H1 (cell line): ENCODE measurements around the gene PKN1. TPM values are rescaled to one million over a fixed set of nuclear protein-coding genes. Genes with fewer than 3 reads are reported as not detected.
A peak's percentile ranks its signal among the peaks of the same experiment; 100 is the strongest.

Source experiments
- CTCF ChIA-PET: fragments of 300-600 bp; sonication (Branson Sonifier 250); formaldehyde crosslinking; loops from one replicate; lab custom pipeline; 2021; ENCODE audit not compliant: partially characterized antibody; lab: Charles Lee
- POLR2A ChIA-PET: fragments of 300-600 bp; sonication (Branson Sonifier 250); formaldehyde crosslinking; loops from one replicate; lab custom pipeline; 2021; ENCODE audit warnings: inconsistent platforms; ENCODE audit not compliant: partially characterized antibody; lab: Charles Lee
- DNase-seq, 2 experiments: peaks; one replicate each; pipeline versions ENCODE4 v3.0.0 to v3.0.0-alpha.2; 2010 to 2022; ENCODE audit warnings: low spot score in 2 of 2, low read depth in 1 of 2, mixed read lengths in 1 of 2
- FAIRE-seq: peaks from 2 replicates; lab custom pipeline; 2011; peaks lifted over from hg19 to GRCh38; lab: Jason Lieb, UNC
- H2AFZ ChIP-seq: 2 replicates; pipeline ENCODE4 v1.8.1; 2012; ENCODE audit warnings: low read length, inconsistent platforms
- H2AK5ac ChIP-seq: 2 replicates; pipeline ENCODE4 v1.6.1; 2013; ENCODE audit warnings: low read depth, low read length
- H2BK120ac ChIP-seq: replicated peaks from 2 replicates; pipeline ENCODE3; 2013; ENCODE audit warnings: low read depth, low read length, inconsistent platforms
- H2BK12ac ChIP-seq: 2 replicates; pipeline ENCODE4 v1.6.1; 2013; ENCODE audit warnings: low read depth, low read length
- H2BK15ac ChIP-seq: 2 replicates; pipeline ENCODE4 v1.6.1; 2013; ENCODE audit warnings: low read length
- H2BK20ac ChIP-seq: 2 replicates; pipeline ENCODE4 v1.6.1; 2013; ENCODE audit warnings: low read length
- H2BK5ac ChIP-seq: 2 replicates; pipeline ENCODE4 v1.6.1; 2013; ENCODE audit warnings: low read depth, low read length
- H3K14ac ChIP-seq: 2 replicates; pipeline ENCODE4 v1.6.1; 2013; ENCODE audit warnings: inconsistent platforms; ENCODE audit not compliant: insufficient read length
- H3K18ac ChIP-seq: 2 replicates; pipeline ENCODE4 v1.6.1; 2013; ENCODE audit warnings: low read length; ENCODE audit errors: extremely low read depth
- H3K23ac ChIP-seq: 2 replicates; pipeline ENCODE4 v1.6.1; 2013; ENCODE audit warnings: inconsistent platforms; ENCODE audit not compliant: insufficient read length
- H3K23me2 ChIP-seq: 2 replicates; pipeline ENCODE4 v1.6.1; 2013; ENCODE audit warnings: low read depth, low read length
- H3K27ac ChIP-seq: 2 replicates; pipeline ENCODE4 v1.6.1; 2011; ENCODE audit warnings: low read depth, low read length, inconsistent platforms
- H3K27me3 ChIP-seq, 4 experiments: replicated peaks in 1 of 4; 1 replicate in 1 of 4; 2 replicates in 3 of 4; pipeline versions ENCODE4 v1.6.1 to v1.8.1; 2011 to 2013; ENCODE audit warnings: low read length in 3 of 4, mild to moderate bottlenecking in 3 of 4, inconsistent platforms in 2 of 4, mixed read lengths in 2 of 4, moderate library complexity in 1 of 4; ENCODE audit not compliant: control insufficient read depth in 3 of 4, insufficient read depth in 3 of 4; ENCODE audit errors: extremely low read depth in 1 of 4
- H3K36me3 ChIP-seq, 4 experiments: 2 replicates each; pipeline versions ENCODE4 v1.6.1 to v1.8.1; 2011 to 2013; ENCODE audit warnings: mild to moderate bottlenecking in 4 of 4, low read length in 3 of 4, moderate library complexity in 2 of 4, control low read depth in 1 of 4, inconsistent platforms in 1 of 4; ENCODE audit not compliant: insufficient read depth in 4 of 4, control insufficient read depth in 2 of 4
- H3K4ac ChIP-seq: replicated peaks from 2 replicates; pipeline ENCODE3; 2013; ENCODE audit warnings: low read length, low read depth, mixed read lengths, inconsistent platforms; ENCODE audit not compliant: insufficient read length
- H3K4me1 ChIP-seq, 4 experiments: replicated peaks in 1 of 4; 1 replicate in 1 of 4; 2 replicates in 3 of 4; pipeline versions ENCODE4 v1.6.1 to v1.8.1; 2011 to 2013; ENCODE audit warnings: low read length in 3 of 4, inconsistent platforms in 2 of 4, mixed read lengths in 1 of 4; ENCODE audit not compliant: insufficient read depth in 4 of 4, control insufficient read depth in 3 of 4
- H3K4me2 ChIP-seq, 2 experiments: 2 replicates each; pipeline versions ENCODE4 v1.6.1 to v1.8.1; 2011 to 2013; ENCODE audit warnings: low read depth in 2 of 2, low read length in 2 of 2, control low read depth in 1 of 2, inconsistent platforms in 1 of 2, mild to moderate bottlenecking in 1 of 2; ENCODE audit not compliant: insufficient read depth in 1 of 2
- H3K4me3 ChIP-seq, 4 experiments: fragments of 200-600, 300-600 bp in 1 of 4; sonication (generic), shearing (Covaris generic), sonication (Bioruptor Twin) in 1 of 4; 2 replicates each; pipeline versions ENCODE4 v1.5.1 to v1.8.1; 2011 to 2016; ENCODE audit warnings: low read length in 4 of 4, low read depth in 3 of 4, control low read depth in 2 of 4, inconsistent platforms in 2 of 4, mild to moderate bottlenecking in 2 of 4, mixed read lengths in 1 of 4, moderate library complexity in 1 of 4; ENCODE audit not compliant: insufficient read depth in 2 of 4; ENCODE audit errors: extremely low read depth in 1 of 4
- H3K56ac ChIP-seq: replicated peaks from 2 replicates; pipeline ENCODE3; 2013; ENCODE audit warnings: low read depth, mild to moderate bottlenecking, mixed read lengths, low read length, inconsistent platforms; ENCODE audit not compliant: insufficient read length
- H3K79me1 ChIP-seq: 2 replicates; pipeline ENCODE4 v1.6.1; 2013; ENCODE audit warnings: low read depth, low read length, control low read depth
- H3K79me2 ChIP-seq, 2 experiments: 2 replicates each; pipeline versions ENCODE4 v1.6.1 to v1.8.1; 2012 to 2013; ENCODE audit warnings: low read length in 2 of 2, mild to moderate bottlenecking in 2 of 2, inconsistent platforms in 1 of 2; ENCODE audit not compliant: insufficient read depth in 2 of 2, control insufficient read depth in 1 of 2
- H3K9ac ChIP-seq, 4 experiments: replicated peaks in 1 of 4; 1 replicate in 1 of 4; 2 replicates in 3 of 4; pipeline versions ENCODE4 v1.6.1 to v1.8.1; 2011 to 2013; ENCODE audit warnings: low read depth in 3 of 4, low read length in 3 of 4, control low read depth in 2 of 4, mild to moderate bottlenecking in 2 of 4, moderate library complexity in 2 of 4, inconsistent platforms in 1 of 4; ENCODE audit errors: extremely low read depth in 1 of 4
- H3K9me3 ChIP-seq, 2 experiments: 2 replicates each; pipeline versions ENCODE4 v1.6.1 to v1.8.1; 2012 to 2013; ENCODE audit warnings: mild to moderate bottlenecking in 2 of 2, moderate library complexity in 2 of 2, control low read depth in 1 of 2, inconsistent platforms in 1 of 2, low read depth in 1 of 2, low read length in 1 of 2, mixed read lengths in 1 of 2; ENCODE audit not compliant: insufficient read depth in 2 of 2
- H4K20me1 ChIP-seq, 2 experiments: replicated peaks in 1 of 2; 2 replicates each; pipeline versions ENCODE3 to v1.8.1; 2011 to 2013; ENCODE audit warnings: inconsistent platforms in 2 of 2, low read length in 2 of 2, mild to moderate bottlenecking in 1 of 2; ENCODE audit not compliant: insufficient read depth in 2 of 2, control insufficient read depth in 1 of 2
- H4K5ac ChIP-seq: 2 replicates; pipeline ENCODE4 v1.6.1; 2013; ENCODE audit warnings: low read length, low read depth, mixed read lengths, inconsistent platforms; ENCODE audit not compliant: insufficient read length
- H4K8ac ChIP-seq: 2 replicates; pipeline ENCODE4 v1.8.0; 2013; ENCODE audit warnings: mild to moderate bottlenecking, moderate library complexity, low read length, inconsistent platforms; ENCODE audit not compliant: insufficient read depth; ENCODE audit errors: extremely low read depth
- H4K91ac ChIP-seq: replicated peaks from 2 replicates; pipeline ENCODE3; 2013; ENCODE audit warnings: low read length, mixed read lengths, inconsistent platforms; ENCODE audit not compliant: insufficient read length
- KDM1A ChIP-seq: fragments of 200-600, 300-600 bp; sonication (generic); IDR thresholded peaks from 2 replicates; pipeline ENCODE4 v1.7.1; 2016; ENCODE audit warnings: mild to moderate bottlenecking, low read length, borderline replicate concordance
- POLR2A ChIP-seq, 2 experiments: IDR thresholded peaks; 1 replicate in 1 of 2; 2 replicates in 1 of 2; pipeline ENCODE4 v1.6.1; 2011; ENCODE audit warnings: low read depth in 2 of 2, low read length in 2 of 2, mild to moderate bottlenecking in 2 of 2; ENCODE audit errors: control extremely low read depth in 1 of 2
- WGBS, 2 experiments: shearing (Covaris generic) in 1 of 2; methylation state at CpG; one replicate each; pipeline versions ENCODE4 v1.1.6 to v1.1.7; 2013 to 2015; ENCODE audit warnings: low lambda C conversion rate in 2 of 2, mixed read lengths in 2 of 2, inconsistent platforms in 1 of 2, low coverage in 1 of 2, missing lambda C conversion rate in 1 of 2; ENCODE audit not compliant: insufficient replicate concordance in 2 of 2, insufficient coverage in 1 of 2, insufficient read length in 1 of 2; ENCODE audit errors: extremely low coverage in 1 of 2, missing lambda C conversion rate in 1 of 2; 5-methylcytosine and 5-hydroxymethylcytosine counted together
- polyA plus RNA-seq, 7 experiments: library from polyadenylated mRNA; depleted of rRNA in 3 of 7; stranded (reverse) in 5 of 7; unstranded in 2 of 7; fragments of >200 nt in 5 of 7; fragments of 200-250 nt in 2 of 7; gene quantifications; 1 replicate in 5 of 7; 2 replicates in 1 of 7; 4 replicates in 1 of 7; pipeline versions ENCODE4 v1.2.1 to v1.2.3, GENCODE V29; 2011 to 2013; ENCODE audit warnings: missing spikeins in 2 of 7, mixed read lengths in 2 of 7
- total RNA-seq: library from RNA; stranded (reverse); fragmentation: NEBNext Ultra II Directional; extraction: Animal tissue kit (Norgen Biotek cat#: 25700); gene quantifications from 2 replicates; pipeline ENCODE4 v1.2.1, GENCODE V29; 2021

The PKN1 gene
- total and polyA plus RNA-seq, 2 of the 8 experiments (the other 6 are each of a cell fraction or from before 2014, with no cell fraction given): 65.2 to 162 TPM

GRCh38 chr19:14494910-14495671 lies 62.0 kb downstream of the PKN1 start:
- CTCF ChIA-PET: interaction anchor here (0.9 to 3.8 kb wide), 6 partner anchors 9 to 62 kb away, joined by 3 to 24 read pairs (median 3); no protein-coding TSS in a partner anchor
- H3K9me3 ChIP-seq: no peaks in the 10 kb centered on the region
- 40% methylated on average over 8 of the region's 14 CpGs; no CpG with 5 or more reads in 1 of the 2 experiments for WGBS, 2 experiments
- H3K36me3 ChIP-seq: no peaks in the 10 kb centered on the region; a peak in 3 of 8 replicates
- H4K20me1 ChIP-seq: peaks cover 0 to 10% of the 10 kb centered on the region in 2 experiments
- no peak overlapping the region for H3K23ac ChIP-seq
- peak overlapping the region; percentile 46 to 80 (median 69) for H3K4me3 ChIP-seq
- POLR2A ChIA-PET: interaction anchor here (1.2 to 6.0 kb wide), 7 partner anchors 9 to 59 kb away, joined by 5 to 45 read pairs (median 5); partner anchors contain the start of gene DNAJB1
- H2BK5ac ChIP-seq: no peak overlapping the region
- H2BK15ac ChIP-seq: no peak overlapping the region
- TF ChIP-seq POLR2A (IDR thresholded peaks at IDR 0.05; ENCODE audit: control extremely low read depth in 1 of 2, low read depth in 2 of 2, low read length in 2 of 2) (no peak), KDM1A (peak; percentile 68; the same call in 1 of the 2 replicates)
- H3K27ac ChIP-seq: no peak overlapping the region
- no peak overlapping the region for H3K18ac ChIP-seq
- H3K27me3 ChIP-seq: no peaks in the 10 kb centered on the region
- no peak overlapping the region for H3K4ac ChIP-seq
- H2BK20ac ChIP-seq: no peak overlapping the region
- H3K56ac ChIP-seq: peak overlapping the region; percentile 24
- H4K91ac ChIP-seq: peak overlapping the region; percentile 42
- H3K79me1 ChIP-seq: peaks cover 3% of the 10 kb centered on the region
- H3K4me2 ChIP-seq: peak overlapping the region; percentile 75 to 77
- H4K8ac ChIP-seq: peak overlapping the region; percentile 35; the same call in 1 of the 2 replicates
- no peak overlapping the region for H4K5ac ChIP-seq
- H3K14ac ChIP-seq: no peak overlapping the region
- no peak overlapping the region for H2BK12ac ChIP-seq
- peak overlapping the region in 2 of 4 experiments; percentile 13 to 35; a peak in 2 of 7 replicates for H3K9ac ChIP-seq
- FAIRE-seq (no peak), DNase-seq (no peak)
- H2AK5ac ChIP-seq: no peak overlapping the region
- no peak overlapping the region for H2AFZ ChIP-seq
- no peak overlapping the region for H2BK120ac ChIP-seq
- peaks cover 7% of the 10 kb centered on the region; the same call in 1 of the 2 replicates for H3K23me2 ChIP-seq
- H3K4me1 ChIP-seq: peaks cover 0 to 13% (median 6%) of the 10 kb centered on the region in 4 experiments; a peak in 5 of 7 replicates
- peaks cover 0 to 11% of the 10 kb centered on the region in 2 experiments; a peak in 2 of 4 replicates for H3K79me2 ChIP-seq
